H1 (cell line): ENCODE results near the gene AGBL1. TPM values are rescaled to one million over a fixed set of nuclear protein-coding genes. Genes with fewer than 3 reads are reported as not detected.

Experiments used
- CTCF ChIA-PET: fragments of 300-600 bp; sonication (Branson Sonifier 250); formaldehyde crosslinking; loops from one replicate; lab custom pipeline; 2021; ENCODE audit not compliant: partially characterized antibody; lab: Charles Lee
- POLR2A ChIA-PET: fragments of 300-600 bp; sonication (Branson Sonifier 250); formaldehyde crosslinking; loops from one replicate; lab custom pipeline; 2021; ENCODE audit warnings: inconsistent platforms; ENCODE audit not compliant: partially characterized antibody; lab: Charles Lee
- DNase-seq, 2 experiments: peaks; one replicate each; pipeline versions ENCODE4 v3.0.0 to v3.0.0-alpha.2; 2010 to 2022; ENCODE audit warnings: low spot score in 2 of 2, low read depth in 1 of 2, mixed read lengths in 1 of 2
- FAIRE-seq: peaks from 2 replicates; lab custom pipeline; 2011; peaks lifted over from hg19 to GRCh38; lab: Jason Lieb, UNC
- H2AFZ ChIP-seq: 2 replicates; pipeline ENCODE4 v1.8.1; 2012; ENCODE audit warnings: low read length, inconsistent platforms
- H2AK5ac ChIP-seq: 2 replicates; pipeline ENCODE4 v1.6.1; 2013; ENCODE audit warnings: low read depth, low read length
- H2BK120ac ChIP-seq: replicated peaks from 2 replicates; pipeline ENCODE3; 2013; ENCODE audit warnings: low read depth, low read length, inconsistent platforms
- H2BK12ac ChIP-seq: 2 replicates; pipeline ENCODE4 v1.6.1; 2013; ENCODE audit warnings: low read depth, low read length
- H2BK15ac ChIP-seq: 2 replicates; pipeline ENCODE4 v1.6.1; 2013; ENCODE audit warnings: low read length
- H2BK20ac ChIP-seq: 2 replicates; pipeline ENCODE4 v1.6.1; 2013; ENCODE audit warnings: low read length
- H2BK5ac ChIP-seq: 2 replicates; pipeline ENCODE4 v1.6.1; 2013; ENCODE audit warnings: low read depth, low read length
- H3K14ac ChIP-seq: 2 replicates; pipeline ENCODE4 v1.6.1; 2013; ENCODE audit warnings: inconsistent platforms; ENCODE audit not compliant: insufficient read length
- H3K18ac ChIP-seq: 2 replicates; pipeline ENCODE4 v1.6.1; 2013; ENCODE audit warnings: low read length; ENCODE audit errors: extremely low read depth
- H3K23ac ChIP-seq: 2 replicates; pipeline ENCODE4 v1.6.1; 2013; ENCODE audit warnings: inconsistent platforms; ENCODE audit not compliant: insufficient read length
- H3K23me2 ChIP-seq: 2 replicates; pipeline ENCODE4 v1.6.1; 2013; ENCODE audit warnings: low read depth, low read length
- H3K27ac ChIP-seq: 2 replicates; pipeline ENCODE4 v1.6.1; 2011; ENCODE audit warnings: low read depth, low read length, inconsistent platforms
- H3K27me3 ChIP-seq, 4 experiments: replicated peaks in 1 of 4; 1 replicate in 1 of 4; 2 replicates in 3 of 4; pipeline versions ENCODE4 v1.6.1 to v1.8.1; 2011 to 2013; ENCODE audit warnings: low read length in 3 of 4, mild to moderate bottlenecking in 3 of 4, inconsistent platforms in 2 of 4, mixed read lengths in 2 of 4, moderate library complexity in 1 of 4; ENCODE audit not compliant: control insufficient read depth in 3 of 4, insufficient read depth in 3 of 4; ENCODE audit errors: extremely low read depth in 1 of 4
- H3K36me3 ChIP-seq, 4 experiments: 2 replicates each; pipeline versions ENCODE4 v1.6.1 to v1.8.1; 2011 to 2013; ENCODE audit warnings: mild to moderate bottlenecking in 4 of 4, low read length in 3 of 4, moderate library complexity in 2 of 4, control low read depth in 1 of 4, inconsistent platforms in 1 of 4; ENCODE audit not compliant: insufficient read depth in 4 of 4, control insufficient read depth in 2 of 4
- H3K4ac ChIP-seq: replicated peaks from 2 replicates; pipeline ENCODE3; 2013; ENCODE audit warnings: low read length, low read depth, mixed read lengths, inconsistent platforms; ENCODE audit not compliant: insufficient read length
- H3K4me1 ChIP-seq, 4 experiments: replicated peaks in 1 of 4; 1 replicate in 1 of 4; 2 replicates in 3 of 4; pipeline versions ENCODE4 v1.6.1 to v1.8.1; 2011 to 2013; ENCODE audit warnings: low read length in 3 of 4, inconsistent platforms in 2 of 4, mixed read lengths in 1 of 4; ENCODE audit not compliant: insufficient read depth in 4 of 4, control insufficient read depth in 3 of 4
- H3K4me2 ChIP-seq, 2 experiments: 2 replicates each; pipeline versions ENCODE4 v1.6.1 to v1.8.1; 2011 to 2013; ENCODE audit warnings: low read depth in 2 of 2, low read length in 2 of 2, control low read depth in 1 of 2, inconsistent platforms in 1 of 2, mild to moderate bottlenecking in 1 of 2; ENCODE audit not compliant: insufficient read depth in 1 of 2
- H3K4me3 ChIP-seq, 4 experiments: fragments of 200-600, 300-600 bp in 1 of 4; sonication (generic), shearing (Covaris generic), sonication (Bioruptor Twin) in 1 of 4; 2 replicates each; pipeline versions ENCODE4 v1.5.1 to v1.8.1; 2011 to 2016; ENCODE audit warnings: low read length in 4 of 4, low read depth in 3 of 4, control low read depth in 2 of 4, inconsistent platforms in 2 of 4, mild to moderate bottlenecking in 2 of 4, mixed read lengths in 1 of 4, moderate library complexity in 1 of 4; ENCODE audit not compliant: insufficient read depth in 2 of 4; ENCODE audit errors: extremely low read depth in 1 of 4
- H3K56ac ChIP-seq: replicated peaks from 2 replicates; pipeline ENCODE3; 2013; ENCODE audit warnings: low read depth, mild to moderate bottlenecking, mixed read lengths, low read length, inconsistent platforms; ENCODE audit not compliant: insufficient read length
- H3K79me1 ChIP-seq: 2 replicates; pipeline ENCODE4 v1.6.1; 2013; ENCODE audit warnings: low read depth, low read length, control low read depth
- H3K79me2 ChIP-seq, 2 experiments: 2 replicates each; pipeline versions ENCODE4 v1.6.1 to v1.8.1; 2012 to 2013; ENCODE audit warnings: low read length in 2 of 2, mild to moderate bottlenecking in 2 of 2, inconsistent platforms in 1 of 2; ENCODE audit not compliant: insufficient read depth in 2 of 2, control insufficient read depth in 1 of 2
- H3K9ac ChIP-seq, 4 experiments: replicated peaks in 1 of 4; 1 replicate in 1 of 4; 2 replicates in 3 of 4; pipeline versions ENCODE4 v1.6.1 to v1.8.1; 2011 to 2013; ENCODE audit warnings: low read depth in 3 of 4, low read length in 3 of 4, control low read depth in 2 of 4, mild to moderate bottlenecking in 2 of 4, moderate library complexity in 2 of 4, inconsistent platforms in 1 of 4; ENCODE audit errors: extremely low read depth in 1 of 4
- H3K9me3 ChIP-seq, 2 experiments: 2 replicates each; pipeline versions ENCODE4 v1.6.1 to v1.8.1; 2012 to 2013; ENCODE audit warnings: mild to moderate bottlenecking in 2 of 2, moderate library complexity in 2 of 2, control low read depth in 1 of 2, inconsistent platforms in 1 of 2, low read depth in 1 of 2, low read length in 1 of 2, mixed read lengths in 1 of 2; ENCODE audit not compliant: insufficient read depth in 2 of 2
- H4K20me1 ChIP-seq, 2 experiments: replicated peaks in 1 of 2; 2 replicates each; pipeline versions ENCODE3 to v1.8.1; 2011 to 2013; ENCODE audit warnings: inconsistent platforms in 2 of 2, low read length in 2 of 2, mild to moderate bottlenecking in 1 of 2; ENCODE audit not compliant: insufficient read depth in 2 of 2, control insufficient read depth in 1 of 2
- H4K5ac ChIP-seq: 2 replicates; pipeline ENCODE4 v1.6.1; 2013; ENCODE audit warnings: low read length, low read depth, mixed read lengths, inconsistent platforms; ENCODE audit not compliant: insufficient read length
- H4K8ac ChIP-seq: 2 replicates; pipeline ENCODE4 v1.8.0; 2013; ENCODE audit warnings: mild to moderate bottlenecking, moderate library complexity, low read length, inconsistent platforms; ENCODE audit not compliant: insufficient read depth; ENCODE audit errors: extremely low read depth
- H4K91ac ChIP-seq: replicated peaks from 2 replicates; pipeline ENCODE3; 2013; ENCODE audit warnings: low read length, mixed read lengths, inconsistent platforms; ENCODE audit not compliant: insufficient read length
- CHD1 ChIP-seq: IDR thresholded peaks from 2 replicates; pipeline ENCODE4 v1.6.1; 2012; ENCODE audit warnings: low read depth, low read length, improper control_type of control experiment
- CTCF ChIP-seq, 3 experiments: IDR thresholded peaks; 1 replicate in 2 of 3; 2 replicates in 1 of 3; pipeline versions ENCODE4 v1.5.1 to v1.6.1; 2011; ENCODE audit warnings: low read length in 3 of 3, mild to moderate bottlenecking in 3 of 3, inconsistent platforms in 2 of 3, low read depth in 1 of 3, moderate library complexity in 1 of 3; ENCODE audit not compliant: insufficient read depth in 1 of 3; ENCODE audit errors: control extremely low read depth in 1 of 3
- RAD21 ChIP-seq, 2 experiments: IDR thresholded peaks in 1 of 2; conservative IDR thresholded peaks in 1 of 2; 2 replicates each; pipeline ENCODE4 v1.6.1; 2011; ENCODE audit warnings: low read depth in 2 of 2, low read length in 2 of 2, improper control_type of control experiment in 1 of 2, inconsistent platforms in 1 of 2, mild to moderate bottlenecking in 1 of 2, moderate library complexity in 1 of 2
- WGBS, 2 experiments: shearing (Covaris generic) in 1 of 2; methylation state at CpG; one replicate each; pipeline versions ENCODE4 v1.1.6 to v1.1.7; 2013 to 2015; ENCODE audit warnings: low lambda C conversion rate in 2 of 2, mixed read lengths in 2 of 2, inconsistent platforms in 1 of 2, low coverage in 1 of 2, missing lambda C conversion rate in 1 of 2; ENCODE audit not compliant: insufficient replicate concordance in 2 of 2, insufficient coverage in 1 of 2, insufficient read length in 1 of 2; ENCODE audit errors: extremely low coverage in 1 of 2, missing lambda C conversion rate in 1 of 2; 5-methylcytosine and 5-hydroxymethylcytosine counted together
- polyA plus RNA-seq, 7 experiments: library from polyadenylated mRNA; depleted of rRNA in 3 of 7; stranded (reverse) in 5 of 7; unstranded in 2 of 7; fragments of >200 nt in 5 of 7; fragments of 200-250 nt in 2 of 7; gene quantifications; 1 replicate in 5 of 7; 2 replicates in 1 of 7; 4 replicates in 1 of 7; pipeline versions ENCODE4 v1.2.1 to v1.2.3, GENCODE V29; 2011 to 2013; ENCODE audit warnings: missing spikeins in 2 of 7, mixed read lengths in 2 of 7
- total RNA-seq: library from RNA; stranded (reverse); fragmentation: NEBNext Ultra II Directional; extraction: Animal tissue kit (Norgen Biotek cat#: 25700); gene quantifications from 2 replicates; pipeline ENCODE4 v1.2.1, GENCODE V29; 2021

AGBL1 gene
- total and polyA plus RNA-seq, 2 of the 8 experiments (the other 6 are each of a cell fraction or from before 2014, with no cell fraction given): not detected

- no peak for FAIRE-seq
Measured at GRCh38 chr15:86139828-86140227, 60.2 kb downstream of the AGBL1 start.

More at GRCh38 chr15:86139828-86140227, 60.2 kb downstream of the AGBL1 start:
- no peak overlapping the region for H3K56ac ChIP-seq
- no peak overlapping the region for H3K23ac ChIP-seq
- no peak overlapping the region for H2BK12ac ChIP-seq
- H3K79me2 ChIP-seq: no peaks in the 10 kb centered on the region
- H3K79me1 ChIP-seq: no peaks in the 10 kb centered on the region
- DNase-seq: peak in 1 of 2 experiments; percentile 73
- H4K91ac ChIP-seq: no peak overlapping the region
- H2BK15ac ChIP-seq: no peak overlapping the region
- H3K9ac ChIP-seq: no peak overlapping the region
- no peak overlapping the region for H4K5ac ChIP-seq
- no peak overlapping the region for H3K18ac ChIP-seq
- H3K14ac ChIP-seq: no peak overlapping the region
- no peak overlapping the region for H3K4me3 ChIP-seq
- no peaks in the 10 kb centered on the region for H3K27me3 ChIP-seq
- H2AFZ ChIP-seq: no peak overlapping the region
- TF ChIP-seq RAD21 (IDR thresholded peaks at IDR 0.05 in 1 of 2, conservative IDR thresholded peaks at IDR 0.05 in 1 of 2; ENCODE audit: low read depth in 2 of 2, low read length in 2 of 2): peak; percentile 62 to 65
- TF ChIP-seq CHD1: no peak
- TF ChIP-seq CTCF (IDR thresholded peaks at IDR 0.05; ENCODE audit: control extremely low read depth in 1 of 3, insufficient read depth in 1 of 3, low read depth in 1 of 3, low read length in 3 of 3): peak; percentile 54 to 78 (median 78)
- no peak overlapping the region for H2BK5ac ChIP-seq
- no peak overlapping the region for H4K8ac ChIP-seq
- no peak overlapping the region for H2AK5ac ChIP-seq
- 76% methylated on average over 9 of the region's 9 CpGs; no CpG with 5 or more reads in 1 of the 2 experiments for WGBS, 2 experiments
- no peak overlapping the region for H2BK120ac ChIP-seq
- POLR2A ChIA-PET: no interaction called here
- no peaks in the 10 kb centered on the region; the same call in 1 of the 2 replicates for H3K23me2 ChIP-seq
- H3K4me1 ChIP-seq: no peaks in the 10 kb centered on the region
- H2BK20ac ChIP-seq: no peak overlapping the region
- H3K4ac ChIP-seq: no peak overlapping the region
- CTCF ChIA-PET: interaction anchor here (0.9 kb wide), 1 partner anchor 26 kb away, joined by 3 read pairs; no protein-coding TSS in a partner anchor
- H4K20me1 ChIP-seq: no peaks in the 10 kb centered on the region
- no peaks in the 10 kb centered on the region for H3K36me3 ChIP-seq
- H3K27ac ChIP-seq: no peak overlapping the region
- no peaks in the 10 kb centered on the region for H3K9me3 ChIP-seq
- no peak overlapping the region for H3K4me2 ChIP-seq
